Heart left ventricle (tissue), 13 donors: ENCODE measurements around the gene SWSAP1.

ENCODE experiments used
- POLR2A ChIP-seq, 2 donors: fragments of 450-650 bp; IDR thresholded peaks; one replicate each; pipeline ENCODE4 v1.6.1; 2017; ENCODE audit warnings: antibody characterized with exemption in 2 of 2, mild to moderate bottlenecking in 2 of 2, moderate library complexity in 2 of 2
- TF ChIP-seq, protein P1 (sequence below), 12 donors: fragments of 200-600 bp; sonication (generic) in 4 of 12; IDR thresholded peaks; one replicate each; pipeline versions ENCODE4 v1.5.0 to v1.8.0; 2018 to 2022; ENCODE audit warnings: antibody characterized with exemption in 12 of 12, mild to moderate bottlenecking in 5 of 12
- donor health status: ischemic (EF 13 %, LVEDD 7.1; RV severe dilation, severe dysfunction).
- donor health status: DM: no; HTN: yes; CAD: no.
- donor health status: DM: no; HTN: no; CAD: no.
- donor health status: ischemic (EF 25% LVEDD 6.9; RV normal size, moderate dysfunction).
- donor health status: ischemic (EF 25% LVEDD 5.7; RV mildly dilated, moderate dysfunction).
- donor health status: ischemic (EF 35%, LVEDD 5.7; RV mildly dilated, moderate dysfunction).
- donor health status: nonischemic (EF 11% LVEDD 7.7; RV severe dilation, severe dysfunction).
- donor health status: DM: yes; HTN: yes; CAD: no.
- donor health status: PGD.
- donor health status: ischemic (EF 29% LVEDD 5.4; RV normal size, mild dysfunction).
- donor health status: nonischemic (EF 23%, LVEDD 6.1; RV moderate dilation, normal function).

GRCh38 chr19:11390933-11391680 is 16.6 kb downstream of the SWSAP1 start:
- TF ChIP-seq, protein P1, sequence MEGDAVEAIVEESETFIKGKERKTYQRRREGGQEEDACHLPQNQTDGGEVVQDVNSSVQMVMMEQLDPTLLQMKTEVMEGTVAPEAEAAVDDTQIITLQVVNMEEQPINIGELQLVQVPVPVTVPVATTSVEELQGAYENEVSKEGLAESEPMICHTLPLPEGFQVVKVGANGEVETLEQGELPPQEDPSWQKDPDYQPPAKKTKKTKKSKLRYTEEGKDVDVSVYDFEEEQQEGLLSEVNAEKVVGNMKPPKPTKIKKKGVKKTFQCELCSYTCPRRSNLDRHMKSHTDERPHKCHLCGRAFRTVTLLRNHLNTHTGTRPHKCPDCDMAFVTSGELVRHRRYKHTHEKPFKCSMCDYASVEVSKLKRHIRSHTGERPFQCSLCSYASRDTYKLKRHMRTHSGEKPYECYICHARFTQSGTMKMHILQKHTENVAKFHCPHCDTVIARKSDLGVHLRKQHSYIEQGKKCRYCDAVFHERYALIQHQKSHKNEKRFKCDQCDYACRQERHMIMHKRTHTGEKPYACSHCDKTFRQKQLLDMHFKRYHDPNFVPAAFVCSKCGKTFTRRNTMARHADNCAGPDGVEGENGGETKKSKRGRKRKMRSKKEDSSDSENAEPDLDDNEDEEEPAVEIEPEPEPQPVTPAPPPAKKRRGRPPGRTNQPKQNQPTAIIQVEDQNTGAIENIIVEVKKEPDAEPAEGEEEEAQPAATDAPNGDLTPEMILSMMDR (IDR thresholded peaks at IDR 0.05), result no peak
- no peak for TF ChIP-seq POLR2A (IDR thresholded peaks at IDR 0.05)
